Glomerular endothelial cell (primary cell): ENCODE data around the gene TM9SF1. TPM values are rescaled to one million over a fixed set of nuclear protein-coding genes. Genes with fewer than 3 reads are reported as not detected.

ENCODE experiments used
- DNase-seq: peaks from one replicate; pipeline ENCODE4 v3.0.0-alpha.2; 2011; ENCODE audit warnings: low read depth, low spot score; ENCODE audit errors: extremely low read depth
- total RNA-seq: library from RNA; depleted of rRNA; stranded (reverse); fragments of >200 nt; gene quantifications from 2 replicates; pipeline ENCODE4 v1.2.3, GENCODE V29; 2015

TM9SF1 gene
- total RNA-seq, 1 donor from 2014 or later, result 77.2 TPM

GRCh38 chr14:24198814-24199524, 3.7 kb upstream of the TM9SF1 start:
- DNase-seq, result no peak

GRCh38 chr14:24197056-24197450, 1.8 kb upstream of the TM9SF1 start:
- DNase-seq, result no peak

DNA sequence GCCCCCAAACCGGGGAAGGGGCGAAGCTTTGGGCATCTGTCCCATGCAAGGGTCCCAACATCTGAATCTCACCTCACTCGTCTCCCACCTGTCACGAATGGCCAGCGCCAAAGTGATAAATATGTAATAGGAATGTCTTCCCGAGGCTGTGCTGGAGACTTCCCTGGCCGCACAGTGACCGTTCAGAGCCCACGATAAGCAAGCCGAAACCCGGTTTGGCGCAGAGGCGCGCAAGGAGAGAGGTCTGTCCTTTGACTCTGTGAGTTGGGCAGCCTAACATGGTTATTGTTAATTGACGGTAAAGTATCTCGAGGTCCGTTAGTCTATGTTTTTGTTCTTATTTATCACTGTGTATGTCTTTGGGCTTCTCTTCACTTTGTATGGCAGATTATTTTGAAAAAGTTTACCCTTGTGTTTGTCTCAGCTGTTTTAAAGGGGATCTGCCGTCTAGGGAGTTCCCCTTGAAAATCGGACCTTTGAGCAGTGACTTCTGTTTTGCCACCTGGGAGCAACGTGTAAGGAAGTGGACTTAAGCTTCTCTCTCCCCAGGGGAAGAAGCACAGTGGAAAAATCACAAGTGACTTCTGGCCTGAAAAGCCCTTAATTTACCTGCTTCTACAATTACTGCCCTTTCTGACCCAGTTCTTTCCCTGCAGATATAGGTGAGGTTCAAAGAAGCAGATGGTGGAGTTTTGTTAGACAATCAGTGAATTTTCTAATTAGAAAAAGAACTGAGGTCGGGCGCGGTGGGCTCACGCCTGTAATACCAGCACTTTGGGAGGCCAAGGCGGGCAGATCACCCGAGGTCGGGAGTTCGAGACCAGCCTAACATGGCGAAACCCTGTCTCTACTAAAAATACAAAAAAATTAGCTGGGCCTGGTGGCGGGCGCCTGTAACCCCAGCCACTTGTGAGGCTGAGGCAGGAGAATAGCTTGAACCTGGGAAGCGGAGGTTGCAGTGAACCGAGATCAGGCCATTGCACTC, 1.1 kb upstream of the TM9SF1 start:
- DNase-seq, result no peak

DNA sequence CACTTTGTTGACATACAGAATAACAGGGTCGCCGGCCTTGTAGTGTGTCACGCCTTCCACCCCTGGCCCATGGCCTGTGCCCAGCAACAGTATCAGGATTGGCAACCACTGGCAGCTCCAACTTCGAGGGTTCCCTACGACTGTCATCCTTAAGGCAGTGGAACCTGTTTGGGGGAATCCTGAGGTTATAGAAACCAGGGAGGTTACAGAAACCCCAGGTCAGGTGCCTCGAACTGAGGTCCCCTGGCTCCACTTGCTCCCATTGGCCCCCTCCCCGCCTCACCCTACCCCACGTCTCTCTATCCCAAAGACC, 412 bp downstream of the TM9SF1 start:
- no peak for DNase-seq

GRCh38 chr14:24194186-24194872, 912 bp downstream of the TM9SF1 start:
- no peak for DNase-seq

DNA sequence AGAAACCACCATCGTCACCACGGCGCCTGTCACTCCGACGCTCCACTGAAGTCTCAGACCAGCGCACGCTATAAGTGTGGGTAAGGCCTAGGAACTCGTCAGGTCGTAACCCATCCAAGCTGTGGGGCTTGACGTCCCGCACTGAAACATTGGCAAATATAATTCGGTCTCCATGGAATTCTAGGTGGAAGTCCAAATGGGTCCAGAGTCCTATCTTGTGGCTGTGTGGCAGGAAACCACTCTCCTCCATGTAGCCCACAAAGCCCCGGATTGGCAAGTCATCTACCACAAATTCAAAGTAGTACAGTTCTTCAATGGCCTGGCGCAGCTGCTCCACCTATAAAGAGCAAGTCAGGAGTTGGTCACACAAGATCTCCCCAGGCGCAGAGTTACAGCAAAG, 2.3 kb downstream of the TM9SF1 start:
- DNase-seq, result no peak

DNA sequence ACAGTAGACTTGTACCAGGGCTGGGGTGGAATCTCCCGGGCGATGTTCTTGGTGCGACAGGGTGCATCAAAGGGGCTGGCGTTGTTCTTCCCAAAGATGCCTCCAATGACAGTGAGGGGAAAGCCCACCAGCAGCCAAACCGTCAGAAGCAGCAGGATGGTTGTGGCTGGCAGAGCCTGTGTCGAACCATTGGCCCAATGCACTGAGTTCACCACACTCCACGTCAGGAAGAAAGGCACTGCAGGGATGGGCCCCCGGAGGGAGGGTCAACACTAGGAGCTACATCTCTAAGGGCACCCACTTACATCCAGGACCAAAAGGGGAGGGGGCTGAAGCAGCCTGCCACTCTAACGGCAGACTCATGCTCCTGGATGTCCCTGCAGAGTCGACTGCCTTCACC, 4.8 kb downstream of the TM9SF1 start:
- no peak for DNase-seq

DNA sequence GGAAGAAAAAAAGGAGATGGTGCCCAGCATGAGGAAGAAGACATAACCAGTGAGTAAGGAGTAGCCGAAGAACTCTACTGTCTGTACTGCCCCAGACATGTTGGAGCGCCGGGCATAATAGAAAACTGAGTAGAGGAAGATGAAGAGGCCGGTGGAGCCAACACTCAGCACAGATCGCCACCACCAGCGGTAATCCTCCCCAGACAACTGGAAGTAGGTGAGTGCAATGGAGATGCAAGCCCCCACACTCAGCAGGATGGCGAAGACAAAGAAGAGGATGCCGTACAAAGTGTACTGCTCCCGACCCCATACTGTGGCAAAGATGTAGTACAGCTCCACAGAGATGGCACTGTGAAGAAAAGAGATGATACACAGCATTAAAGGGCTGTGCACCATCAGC, 5.8 kb downstream of the TM9SF1 start:
- DNase-seq, result no peak

DNA sequence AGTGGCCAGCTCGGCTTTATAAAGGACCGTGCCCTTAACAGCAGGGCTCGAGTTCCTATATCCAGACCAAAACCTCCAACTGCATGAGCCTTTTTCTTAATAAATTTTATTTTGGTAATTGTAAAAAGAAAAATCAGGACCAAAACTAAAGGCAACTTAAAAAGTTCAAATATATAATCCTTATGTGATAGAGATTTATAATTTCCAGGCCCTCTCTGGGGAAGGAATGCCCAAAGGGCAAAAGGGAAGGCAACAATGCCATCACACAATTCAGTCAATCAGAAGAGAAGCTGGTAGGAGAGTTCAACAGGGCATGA, 6.2 kb downstream of the TM9SF1 start:
- no peak for DNase-seq

DNA sequence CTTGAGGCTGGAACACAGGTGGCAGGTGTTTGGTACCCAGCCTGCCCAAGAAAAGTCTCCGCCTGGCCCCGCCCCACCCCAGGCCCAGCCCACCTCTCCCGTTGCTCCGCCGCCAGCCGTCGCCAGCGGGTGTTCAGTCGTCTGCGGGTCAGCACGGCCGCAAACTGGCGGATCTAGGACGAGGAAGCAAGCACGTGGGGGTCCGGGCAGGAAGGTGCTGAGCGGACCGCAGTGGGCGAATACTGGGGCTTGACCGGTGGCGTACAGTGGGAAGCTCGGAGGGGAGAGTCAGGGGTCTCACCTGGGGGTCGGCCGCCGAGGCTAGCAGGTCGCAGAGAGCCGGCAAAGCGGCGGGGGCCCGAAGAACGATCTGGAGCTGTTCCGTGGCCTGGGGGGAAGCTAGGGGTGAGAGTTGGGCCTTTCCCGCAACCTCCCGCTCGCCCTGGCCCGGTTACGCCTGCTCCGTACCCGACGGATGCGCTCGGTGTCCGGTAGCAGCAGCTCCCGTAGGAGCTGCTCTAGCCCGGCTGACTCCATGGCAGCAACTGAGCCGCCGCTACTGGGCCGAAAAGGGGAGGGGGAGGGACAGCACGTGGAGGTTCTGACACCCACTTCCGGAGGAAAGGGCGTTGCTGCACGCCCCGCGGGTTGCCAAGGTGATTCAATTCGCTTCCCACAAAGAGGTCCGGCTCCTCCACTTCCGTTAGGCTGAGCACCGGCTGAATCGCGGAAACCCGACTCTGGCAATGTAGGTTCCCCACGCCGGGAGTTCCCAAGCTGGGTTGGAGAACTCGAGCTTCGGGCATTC, 6.8 kb downstream of the TM9SF1 start, which contains the start of gene IPO4:
Gene IPO4, minus strand, starts transcription at position 566 of the 808 bp plus-strand sequence. Its CDS starts 29 bp downstream, at position 537.
- DNase-seq, result peak; percentile 88

DNA sequence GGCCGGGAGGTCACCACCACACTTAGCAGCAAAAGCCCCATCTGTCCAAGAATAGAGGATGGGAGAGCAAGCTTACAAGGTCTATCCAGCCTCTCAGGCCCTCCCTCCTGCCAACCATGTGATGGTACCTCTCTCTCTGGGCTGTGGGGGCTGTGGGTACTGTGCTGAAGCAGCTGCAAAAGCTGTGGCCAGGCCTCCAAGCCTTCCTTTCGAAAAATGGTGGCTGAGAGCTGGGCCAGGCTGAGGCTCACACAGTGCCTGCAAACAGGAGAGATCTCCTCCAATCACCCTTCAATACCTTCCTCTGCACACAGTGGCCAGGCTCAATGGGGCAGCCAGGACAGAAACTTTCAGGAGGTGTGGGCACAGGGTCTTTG, 7.7 kb downstream of the TM9SF1 start:
- no peak for DNase-seq

GRCh38 chr14:24186831-24187538, 8.3 kb downstream of the TM9SF1 start:
- DNase-seq, result no peak

- no peak for DNase-seq
These were observed 9.5 kb downstream of the TM9SF1 start for GRCh38 chr14:24185741-24186140.

DNA sequence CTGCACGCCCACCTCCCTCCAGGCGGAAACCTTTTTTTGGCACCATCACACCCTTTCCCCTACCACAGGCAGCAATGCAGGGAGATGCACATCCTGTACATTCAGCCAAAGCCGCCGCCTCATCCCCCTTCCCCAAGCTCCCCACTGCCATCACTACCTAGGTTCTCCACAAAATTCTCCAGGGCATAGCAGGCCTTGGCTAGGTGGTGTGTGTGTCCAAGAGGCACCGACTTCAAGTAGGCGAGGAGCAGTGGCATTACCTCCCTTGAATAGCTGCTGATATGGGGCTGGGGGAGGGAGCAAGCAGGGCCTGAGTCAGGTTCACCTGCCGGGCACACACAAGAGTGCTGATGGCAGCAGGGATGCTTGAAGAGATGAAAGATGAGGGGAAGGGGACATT, 10.2 kb downstream of the TM9SF1 start:
- no peak for DNase-seq

DNA sequence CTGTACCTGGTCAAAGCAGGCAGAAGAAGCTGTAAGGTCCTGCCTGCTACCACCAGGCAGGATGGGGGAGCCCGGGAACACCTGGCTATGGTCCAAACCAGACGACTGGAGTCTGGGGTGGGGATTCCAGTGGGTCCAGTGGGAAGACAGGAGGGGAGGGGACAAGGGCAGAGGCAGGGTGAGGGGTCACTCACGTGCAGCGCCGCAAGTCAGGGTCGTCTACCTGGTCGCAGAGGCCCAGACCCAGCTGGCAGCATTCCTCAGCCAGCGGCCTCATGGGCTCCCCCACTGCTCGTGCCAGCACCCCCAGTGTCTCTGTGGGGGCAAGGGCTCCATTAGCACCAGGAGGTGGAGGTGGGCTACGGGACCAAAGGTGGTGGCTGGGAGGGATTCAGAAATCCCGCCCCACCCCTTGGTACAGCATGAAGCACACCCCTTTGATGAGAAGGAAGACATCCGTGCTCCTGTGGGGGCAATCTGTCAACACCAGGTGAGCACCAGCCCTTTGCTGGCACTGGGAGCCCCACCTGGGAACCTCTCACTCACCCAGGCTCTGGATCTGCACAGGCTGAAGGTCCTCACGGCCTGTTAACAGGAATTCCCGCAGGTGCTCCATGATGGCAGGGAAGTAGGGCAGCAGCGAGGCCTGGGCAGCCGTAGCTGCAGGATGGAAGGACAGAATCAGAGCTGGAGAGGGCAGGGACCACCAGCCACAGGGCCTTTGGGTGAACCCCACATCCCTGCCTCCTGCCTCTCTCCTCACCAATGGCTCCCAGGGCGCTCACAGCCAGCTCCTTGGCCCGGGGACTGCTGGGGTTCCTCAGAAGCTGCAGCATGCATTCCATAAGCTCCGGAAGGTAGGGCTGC, 10.9 kb downstream of the TM9SF1 start:
- DNase-seq, result no peak

DNA sequence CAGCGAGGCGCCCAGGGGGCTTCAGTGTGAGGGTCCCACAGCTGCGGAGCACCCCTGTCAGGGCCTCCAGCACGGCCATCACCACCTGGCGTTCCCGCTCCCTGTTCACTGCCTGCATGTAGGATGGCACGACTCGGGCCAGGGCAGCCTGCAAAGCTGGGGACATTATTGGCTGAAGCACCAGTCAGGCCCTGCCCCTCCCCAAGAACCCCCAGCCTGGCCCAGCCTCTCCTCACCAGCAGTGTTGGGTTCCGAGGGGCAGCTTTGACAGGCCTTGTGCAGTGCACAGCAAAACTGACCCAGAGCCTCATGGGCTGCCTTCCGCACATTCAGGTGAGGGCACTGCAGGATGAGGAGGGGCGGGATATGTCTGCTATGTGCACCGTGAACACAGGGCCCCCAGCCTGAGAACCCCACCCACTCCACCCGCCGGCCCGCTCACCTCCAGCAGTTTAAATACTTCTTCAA, 12.2 kb downstream of the TM9SF1 start:
- no peak for DNase-seq

- DNase-seq, result no peak
These were observed 12.9 kb downstream of the TM9SF1 start for GRCh38 chr14:24182110-24182882.

DNA sequence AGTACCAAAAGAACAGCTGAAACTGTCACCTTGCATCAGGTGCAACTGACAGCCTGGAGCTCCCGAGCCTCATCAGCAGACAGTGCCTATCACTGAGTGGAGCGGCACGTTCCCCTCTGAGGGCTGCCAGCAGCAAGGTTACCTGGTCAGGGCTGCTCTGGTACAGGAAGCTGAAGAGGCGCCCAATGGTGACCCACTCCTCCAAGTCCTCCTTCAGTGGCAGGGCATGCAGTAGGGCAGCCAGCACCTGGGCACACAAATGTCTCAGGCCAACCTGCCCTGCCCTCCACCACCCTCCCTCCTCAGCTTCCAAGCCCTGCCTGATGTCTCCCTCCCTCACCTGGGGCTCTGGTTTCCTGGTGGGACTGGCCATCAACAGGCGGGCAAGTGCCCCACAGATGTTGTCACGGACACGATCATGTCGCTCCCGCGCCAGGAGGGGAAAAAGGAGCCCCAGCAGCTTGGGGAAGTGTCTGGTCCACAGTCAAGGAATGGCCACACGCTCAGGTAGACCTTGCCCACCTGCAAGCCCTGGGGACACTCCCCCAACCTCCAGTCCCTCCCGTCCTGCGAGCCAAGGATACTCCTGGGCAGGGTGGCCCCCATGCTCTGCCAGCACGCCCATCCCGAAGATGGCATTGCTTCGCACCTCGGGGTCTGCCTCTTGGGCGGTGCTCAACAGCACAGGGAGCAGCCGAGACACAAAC, 13.7 kb downstream of the TM9SF1 start:
- no peak for DNase-seq
